ENCODE measurements around the gene IFI30. TPM values are rescaled to one million over a fixed set of nuclear protein-coding genes. Genes with fewer than 3 reads are reported as not detected.

The IFI30 gene
- total RNA-seq, 1 experiment from 2014 or later, result 20.2 TPM

- TF ChIP-seq USF2 (CRISPR knock-in tag; IDR thresholded peaks at IDR 0.05) (no peak), GABPB1 (CRISPR knock-in tag; IDR thresholded peaks at IDR 0.05) (no peak), NFE2L1 (CRISPR knock-in tag; IDR thresholded peaks at IDR 0.05) (no peak), FOXP1 (CRISPR knock-in tag; IDR thresholded peaks at IDR 0.05; ENCODE audit: borderline replicate concordance) (no peak), TEAD4 (CRISPR knock-in tag; IDR thresholded peaks at IDR 0.05) (no peak), ZBTB21 (CRISPR knock-in tag; IDR thresholded peaks at IDR 0.05; ENCODE audit: borderline replicate concordance) (no peak), SMAD3 (CRISPR knock-in tag; IDR thresholded peaks at IDR 0.05; ENCODE audit: borderline replicate concordance) (no peak), NR1H2 (CRISPR knock-in tag; IDR thresholded peaks at IDR 0.05) (no peak), RORB (CRISPR knock-in tag; IDR thresholded peaks at IDR 0.05) (no peak)
- TF ChIP-seq, protein P1, sequence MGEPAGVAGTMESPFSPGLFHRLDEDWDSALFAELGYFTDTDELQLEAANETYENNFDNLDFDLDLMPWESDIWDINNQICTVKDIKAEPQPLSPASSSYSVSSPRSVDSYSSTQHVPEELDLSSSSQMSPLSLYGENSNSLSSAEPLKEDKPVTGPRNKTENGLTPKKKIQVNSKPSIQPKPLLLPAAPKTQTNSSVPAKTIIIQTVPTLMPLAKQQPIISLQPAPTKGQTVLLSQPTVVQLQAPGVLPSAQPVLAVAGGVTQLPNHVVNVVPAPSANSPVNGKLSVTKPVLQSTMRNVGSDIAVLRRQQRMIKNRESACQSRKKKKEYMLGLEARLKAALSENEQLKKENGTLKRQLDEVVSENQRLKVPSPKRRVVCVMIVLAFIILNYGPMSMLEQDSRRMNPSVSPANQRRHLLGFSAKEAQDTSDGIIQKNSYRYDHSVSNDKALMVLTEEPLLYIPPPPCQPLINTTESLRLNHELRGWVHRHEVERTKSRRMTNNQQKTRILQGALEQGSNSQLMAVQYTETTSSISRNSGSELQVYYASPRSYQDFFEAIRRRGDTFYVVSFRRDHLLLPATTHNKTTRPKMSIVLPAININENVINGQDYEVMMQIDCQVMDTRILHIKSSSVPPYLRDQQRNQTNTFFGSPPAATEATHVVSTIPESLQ (CRISPR knock-in tag; IDR thresholded peaks at IDR 0.05), result no peak
These were observed 18.0 kb downstream of the IFI30 start (continued) for GRCh38 chr19:18191640-18192062.

GRCh38 chr19:18192673-18193387 lies 19.2 kb downstream of the IFI30 start, which contains the start of gene MPV17L2:
MPV17L2 (plus strand) TSS chr19:18193218; CDS start chr19:18193282, 64 bp downstream.
- peaks cover 2% of the 10 kb centered on the region; the same call in 1 of the 2 replicates for H3K27me3 Mint-ChIP-seq (ENCODE audit: low read depth)
- no peaks in the 10 kb centered on the region for H3K9me3 Mint-ChIP-seq
- peaks cover 20% of the 10 kb centered on the region for H3K4me1 Mint-ChIP-seq
- CTCF ChIA-PET, result interaction anchor here (0.5 to 6.0 kb wide), 21 partner anchors 12 to 745 kb away, joined by 3 to 43 read pairs (median 6); partner anchors contain the start of genes IQCN, JUND, PIK3R2 and RAB3A
- POLR2A ChIA-PET, result interaction anchor here (0.6 to 1.8 kb wide), 5 partner anchors 40 to 89 kb away, joined by 3 to 9 read pairs (median 4); partner anchors contain the start of gene JUND
- ATAC-seq (peak; percentile 94), DNase-seq (ENCODE audit: low spot score) (peak; percentile 99)
- H3K4me3 Mint-ChIP-seq, result peak within 1 kb of the TSS; percentile 82
- peaks cover 3% of the 10 kb centered on the region for H3K36me3 Mint-ChIP-seq
- H3K27ac Mint-ChIP-seq, result peak within 1 kb of the TSS; percentile 97
- TF ChIP-seq HMGA2 (CRISPR knock-in tag; IDR thresholded peaks at IDR 0.05) (peak; percentile 22; the same call in 1 of the 2 replicates), FOXK1 (CRISPR knock-in tag; IDR thresholded peaks at IDR 0.05) (peak; percentile 80; the same call in 1 of the 2 replicates), JAZF1 (CRISPR knock-in tag; IDR thresholded peaks at IDR 0.05) (no peak), ATF1 (CRISPR knock-in tag; IDR thresholded peaks at IDR 0.05) (no peak), USF2 (CRISPR knock-in tag; IDR thresholded peaks at IDR 0.05) (0 out of 2 replicates have a peak, but pooled peaks have one; percentile 44), IRF1 (CRISPR knock-in tag; IDR thresholded peaks at IDR 0.05) (no peak), TEAD1 (CRISPR knock-in tag; IDR thresholded peaks at IDR 0.05) (peak; percentile 75; the same call in 1 of the 2 replicates), MLX (CRISPR knock-in tag; IDR thresholded peaks at IDR 0.05) (no peak), SOX15 (CRISPR knock-in tag; IDR thresholded peaks at IDR 0.05) (no peak), ZBTB43 (CRISPR knock-in tag; IDR thresholded peaks at IDR 0.05) (no peak)
- TF ChIP-seq, protein P2, sequence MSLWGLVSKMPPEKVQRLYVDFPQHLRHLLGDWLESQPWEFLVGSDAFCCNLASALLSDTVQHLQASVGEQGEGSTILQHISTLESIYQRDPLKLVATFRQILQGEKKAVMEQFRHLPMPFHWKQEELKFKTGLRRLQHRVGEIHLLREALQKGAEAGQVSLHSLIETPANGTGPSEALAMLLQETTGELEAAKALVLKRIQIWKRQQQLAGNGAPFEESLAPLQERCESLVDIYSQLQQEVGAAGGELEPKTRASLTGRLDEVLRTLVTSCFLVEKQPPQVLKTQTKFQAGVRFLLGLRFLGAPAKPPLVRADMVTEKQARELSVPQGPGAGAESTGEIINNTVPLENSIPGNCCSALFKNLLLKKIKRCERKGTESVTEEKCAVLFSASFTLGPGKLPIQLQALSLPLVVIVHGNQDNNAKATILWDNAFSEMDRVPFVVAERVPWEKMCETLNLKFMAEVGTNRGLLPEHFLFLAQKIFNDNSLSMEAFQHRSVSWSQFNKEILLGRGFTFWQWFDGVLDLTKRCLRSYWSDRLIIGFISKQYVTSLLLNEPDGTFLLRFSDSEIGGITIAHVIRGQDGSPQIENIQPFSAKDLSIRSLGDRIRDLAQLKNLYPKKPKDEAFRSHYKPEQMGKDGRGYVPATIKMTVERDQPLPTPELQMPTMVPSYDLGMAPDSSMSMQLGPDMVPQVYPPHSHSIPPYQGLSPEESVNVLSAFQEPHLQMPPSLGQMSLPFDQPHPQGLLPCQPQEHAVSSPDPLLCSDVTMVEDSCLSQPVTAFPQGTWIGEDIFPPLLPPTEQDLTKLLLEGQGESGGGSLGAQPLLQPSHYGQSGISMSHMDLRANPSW (CRISPR knock-in tag; conservative IDR thresholded peaks at IDR 0.05; ENCODE audit: low read depth), result no peak
- TF ChIP-seq, protein P3, sequence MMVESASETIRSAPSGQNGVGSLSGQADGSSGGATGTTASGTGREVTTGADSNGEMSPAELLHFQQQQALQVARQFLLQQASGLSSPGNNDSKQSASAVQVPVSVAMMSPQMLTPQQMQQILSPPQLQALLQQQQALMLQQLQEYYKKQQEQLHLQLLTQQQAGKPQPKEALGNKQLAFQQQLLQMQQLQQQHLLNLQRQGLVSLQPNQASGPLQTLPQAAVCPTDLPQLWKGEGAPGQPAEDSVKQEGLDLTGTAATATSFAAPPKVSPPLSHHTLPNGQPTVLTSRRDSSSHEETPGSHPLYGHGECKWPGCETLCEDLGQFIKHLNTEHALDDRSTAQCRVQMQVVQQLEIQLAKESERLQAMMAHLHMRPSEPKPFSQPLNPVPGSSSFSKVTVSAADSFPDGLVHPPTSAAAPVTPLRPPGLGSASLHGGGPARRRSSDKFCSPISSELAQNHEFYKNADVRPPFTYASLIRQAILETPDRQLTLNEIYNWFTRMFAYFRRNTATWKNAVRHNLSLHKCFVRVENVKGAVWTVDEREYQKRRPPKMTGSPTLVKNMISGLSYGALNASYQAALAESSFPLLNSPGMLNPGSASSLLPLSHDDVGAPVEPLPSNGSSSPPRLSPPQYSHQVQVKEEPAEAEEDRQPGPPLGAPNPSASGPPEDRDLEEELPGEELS (CRISPR knock-in tag; IDR thresholded peaks at IDR 0.05), result no peak
- TF ChIP-seq, protein P4, sequence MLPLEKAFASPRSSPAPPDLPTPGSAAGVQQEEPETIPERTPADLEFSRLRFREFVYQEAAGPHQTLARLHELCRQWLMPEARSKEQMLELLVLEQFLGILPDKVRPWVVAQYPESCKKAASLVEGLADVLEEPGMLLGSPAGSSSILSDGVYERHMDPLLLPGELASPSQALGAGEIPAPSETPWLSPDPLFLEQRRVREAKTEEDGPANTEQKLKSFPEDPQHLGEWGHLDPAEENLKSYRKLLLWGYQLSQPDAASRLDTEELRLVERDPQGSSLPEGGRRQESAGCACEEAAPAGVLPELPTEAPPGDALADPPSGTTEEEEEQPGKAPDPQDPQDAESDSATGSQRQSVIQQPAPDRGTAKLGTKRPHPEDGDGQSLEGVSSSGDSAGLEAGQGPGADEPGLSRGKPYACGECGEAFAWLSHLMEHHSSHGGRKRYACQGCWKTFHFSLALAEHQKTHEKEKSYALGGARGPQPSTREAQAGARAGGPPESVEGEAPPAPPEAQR (CRISPR knock-in tag; IDR thresholded peaks at IDR 0.05), result peak; percentile 87; the same call in 1 of the 2 replicates

All from WTC11 (cell line).